HG02610 (cell line): ENCODE results near the gene GPER1.
"Not testable (repeated sequence)": the region's sequence is repeated elsewhere in the genome, so short reads cannot be mapped to it uniquely, and the experiment has no call there.

Experiments
- ATAC-seq: cut with Tn5 transposase; IDR thresholded peaks from one replicate; pipeline ENCODE4 v1.9.1; 2021; ENCODE audit warnings: mild to moderate bottlenecking, moderate library complexity; ENCODE audit not compliant: unreplicated experiment

Gene GPER1

GRCh38 chr7:1116383-1117008 is 28.6 kb downstream of the GPER1 start:
- not testable (repeated sequence) for ATAC-seq

- ATAC-seq: no peak
These were observed 29.5 kb downstream of the GPER1 start for GRCh38 chr7:1117321-1117928.

GRCh38 chr7:1119201-1119600 is 31.3 kb downstream of the GPER1 start:
- ATAC-seq: no peak

- no peak for ATAC-seq
These were observed 32.9 kb downstream of the GPER1 start for GRCh38 chr7:1120791-1121190.

- no peak for ATAC-seq
These were observed 33.6 kb downstream of the GPER1 start for GRCh38 chr7:1121476-1121875.

- no peak for ATAC-seq
These were observed 34.2 kb downstream of the GPER1 start for GRCh38 chr7:1121886-1122831.

GRCh38 chr7:1122832-1123501 is 35.1 kb downstream of the GPER1 start:
- no peak for ATAC-seq

GRCh38 chr7:1123715-1124114 is 35.8 kb downstream of the GPER1 start:
- no peak for ATAC-seq

GRCh38 chr7:1124164-1124563 is 36.3 kb downstream of the GPER1 start:
- ATAC-seq: no peak

- ATAC-seq: no peak
These were observed 37.1 kb downstream of the GPER1 start for GRCh38 chr7:1124816-1125602.

- ATAC-seq: no peak
These were observed 37.7 kb downstream of the GPER1 start for GRCh38 chr7:1125603-1125969.

GRCh38 chr7:1127001-1127400 is 39.1 kb downstream of the GPER1 start:
- ATAC-seq: no peak

- no peak for ATAC-seq
These were observed 41.5 kb downstream of the GPER1 start for GRCh38 chr7:1129431-1129830.

GRCh38 chr7:1130021-1130990 is 42.4 kb downstream of the GPER1 start:
- no peak for ATAC-seq

GRCh38 chr7:1131471-1132265 is 43.8 kb downstream of the GPER1 start:
- no peak for ATAC-seq

GRCh38 chr7:1134951-1135350 is 47.0 kb downstream of the GPER1 start:
- ATAC-seq: no peak

GRCh38 chr7:1136841-1137516 is 49.1 kb downstream of the GPER1 start:
- ATAC-seq: no peak
